Measurements from ENCODE around the gene SH3PXD2A. TPM values are rescaled to one million over a fixed set of nuclear protein-coding genes. Genes with fewer than 3 reads are reported as not detected.

Gene SH3PXD2A
- total and polyA plus RNA-seq, 12 donors: 5.7 to 34.5 (median 19.2) TPM

- Histone ChIP-seq H3K4me1 (replicated peaks in 1 of 2) (no peaks in the 10 kb centered on the region), H3K27me3 (no peaks in the 10 kb centered on the region), H3K4me3 (no peak overlapping the region), H3K36me3 (replicated peaks in 1 of 2) (no peaks in the 10 kb centered on the region), H3K9me3 (replicated peaks in 1 of 3) (no peaks in the 10 kb centered on the region), H3K27ac (no peak overlapping the region)
- WGBS, 4 donors: 64 to 91% (median 85%) methylated on average over 3 to 6 of the region's 6 CpGs
- TF ChIP-seq CTCF (IDR thresholded peaks at IDR 0.05): no peak
- TF ChIP-seq POLR2A (IDR thresholded peaks at IDR 0.05): no peak
- no peak for DNase-seq
- intact Hi-C loops (cut with DNase I): no loop called here
Measured at GRCh38 chr10:103789161-103789560, 66.2 kb downstream of the SH3PXD2A start.

GRCh38 chr10:103787331-103787730 is 68.0 kb downstream of the SH3PXD2A start:
- DNase-seq: no peak
- Histone ChIP-seq H3K36me3 (replicated peaks in 1 of 2) (no peaks in the 10 kb centered on the region), H3K27ac (no peak overlapping the region), H3K4me3 (no peak overlapping the region), H3K27me3 (no peaks in the 10 kb centered on the region), H3K9me3 (replicated peaks in 1 of 3) (no peaks in the 10 kb centered on the region), H3K4me1 (replicated peaks in 1 of 2) (no peaks in the 10 kb centered on the region)
- TF ChIP-seq POLR2A (IDR thresholded peaks at IDR 0.05): no peak
- TF ChIP-seq CTCF (IDR thresholded peaks at IDR 0.05): no peak
- intact Hi-C loops (cut with DNase I): no loop called here
- 71 to 80% (median 80%) methylated on average over 3 of the region's 3 CpGs for WGBS, 4 donors

- Histone ChIP-seq H3K9me3 (replicated peaks in 1 of 3) (no peaks in the 10 kb centered on the region), H3K36me3 (replicated peaks in 1 of 2) (no peaks in the 10 kb centered on the region), H3K27me3 (no peaks in the 10 kb centered on the region), H3K4me3 (no peak overlapping the region), H3K4me1 (replicated peaks in 1 of 2) (no peaks in the 10 kb centered on the region), H3K27ac (no peak overlapping the region)
- no peak for TF ChIP-seq CTCF (IDR thresholded peaks at IDR 0.05)
- no peak for TF ChIP-seq POLR2A (IDR thresholded peaks at IDR 0.05)
- WGBS, 4 donors: 69 to 80% (median 76%) methylated on average over 4 of the region's 4 CpGs
- intact Hi-C loops (cut with DNase I): no loop called here
- DNase-seq: no peak
Measured at GRCh38 chr10:103786020-103786419, 69.4 kb downstream of the SH3PXD2A start.

- intact Hi-C loops (cut with DNase I): no loop called here
- Histone ChIP-seq H3K27ac (no peak overlapping the region), H3K27me3 (no peaks in the 10 kb centered on the region), H3K4me3 (no peak overlapping the region), H3K9me3 (replicated peaks in 1 of 3) (no peaks in the 10 kb centered on the region), H3K4me1 (replicated peaks in 1 of 2) (no peaks in the 10 kb centered on the region), H3K36me3 (replicated peaks in 1 of 2) (no peaks in the 10 kb centered on the region)
- WGBS, 4 donors: 82 to 85% (median 83%) methylated on average over 8 to 9 of the region's 9 CpGs
- DNase-seq: no peak
- no peak for TF ChIP-seq POLR2A (IDR thresholded peaks at IDR 0.05)
- TF ChIP-seq CTCF (IDR thresholded peaks at IDR 0.05): no peak
Measured at GRCh38 chr10:103784723-103785418, 70.5 kb downstream of the SH3PXD2A start.

Measured in adrenal gland (tissue), 12 donors.